Nephron progenitor cell (in vitro differentiated cells): Measurements from ENCODE around the gene CLPSL1.

ENCODE experiments used
- DNase-seq: peaks from one replicate; pipeline ENCODE4 v3.0.0; 2021
- H3K27ac Mint-ChIP-seq: 2 replicates; pipeline ENCODE4 v1.8.0; 2021; ENCODE audit warnings: mild to moderate bottlenecking, moderate library complexity, mixed read lengths
- H3K27me3 Mint-ChIP-seq: 2 replicates; pipeline ENCODE4 v1.8.0; 2021; ENCODE audit warnings: mild to moderate bottlenecking, low read depth, mixed read lengths; ENCODE audit not compliant: poor library complexity
- H3K36me3 Mint-ChIP-seq: 2 replicates; pipeline ENCODE4 v1.8.0; 2021; ENCODE audit warnings: low read depth, mixed read lengths
- H3K4me1 Mint-ChIP-seq: 2 replicates; pipeline ENCODE4 v1.8.0; 2021; ENCODE audit warnings: mixed read lengths
- H3K4me3 Mint-ChIP-seq: 2 replicates; pipeline ENCODE4 v1.8.0; 2021; ENCODE audit warnings: mild to moderate bottlenecking, moderate library complexity, mixed read lengths
- H3K9me3 Mint-ChIP-seq: 2 replicates; pipeline ENCODE4 v1.8.0; 2021; ENCODE audit warnings: mild to moderate bottlenecking, moderate library complexity, mixed read lengths
- CTCF ChIP-seq: fragments of 200-600 bp; sonication (generic); IDR thresholded peaks from 2 replicates; pipeline ENCODE4 v1.5.0; 2021; ENCODE audit warnings: antibody characterized with exemption

CLPSL1 gene

DNA sequence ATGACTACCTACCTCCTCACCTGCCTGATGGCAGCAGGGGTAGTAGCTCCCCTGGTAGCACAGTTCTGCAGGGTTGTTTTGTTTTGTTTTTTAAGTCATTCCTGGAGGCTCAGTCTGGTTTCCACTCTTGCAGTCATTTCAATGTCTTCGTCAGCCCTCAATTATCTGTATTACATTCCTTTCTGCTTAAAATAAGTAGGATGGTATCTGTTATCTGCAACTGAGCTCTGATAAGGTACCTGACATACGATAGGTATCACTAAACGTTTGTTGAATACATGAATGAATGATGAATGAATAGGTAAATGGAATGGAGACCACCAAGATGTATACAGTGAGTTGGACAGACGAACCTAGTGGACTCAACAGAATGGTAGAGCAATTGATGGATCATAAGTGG lies 11.6 kb upstream of the CLPSL1 start:
- Mint-ChIP-seq H3K27me3 (peaks cover 32% of the 10 kb centered on the region), H3K9me3 (no peaks in the 10 kb centered on the region), H3K4me1 (peaks cover 26% of the 10 kb centered on the region), H3K4me3 (no peak overlapping the region), H3K27ac (no peak overlapping the region), H3K36me3 (no peaks in the 10 kb centered on the region)
- no peak for TF ChIP-seq CTCF
- no peak for DNase-seq

- no peaks in the 10 kb centered on the region for H3K9me3 Mint-ChIP-seq
- no peak for TF ChIP-seq CTCF
- no peaks in the 10 kb centered on the region for H3K36me3 Mint-ChIP-seq
- DNase-seq = no peak
- no peak overlapping the region for H3K4me3 Mint-ChIP-seq
- H3K27ac Mint-ChIP-seq = no peak overlapping the region
- peaks cover 16% of the 10 kb centered on the region for H3K27me3 Mint-ChIP-seq
- peaks cover 29% of the 10 kb centered on the region for H3K4me1 Mint-ChIP-seq
Observed at GRCh38 chr6:35771343-35771627, 9.5 kb upstream of the CLPSL1 start.

DNA sequence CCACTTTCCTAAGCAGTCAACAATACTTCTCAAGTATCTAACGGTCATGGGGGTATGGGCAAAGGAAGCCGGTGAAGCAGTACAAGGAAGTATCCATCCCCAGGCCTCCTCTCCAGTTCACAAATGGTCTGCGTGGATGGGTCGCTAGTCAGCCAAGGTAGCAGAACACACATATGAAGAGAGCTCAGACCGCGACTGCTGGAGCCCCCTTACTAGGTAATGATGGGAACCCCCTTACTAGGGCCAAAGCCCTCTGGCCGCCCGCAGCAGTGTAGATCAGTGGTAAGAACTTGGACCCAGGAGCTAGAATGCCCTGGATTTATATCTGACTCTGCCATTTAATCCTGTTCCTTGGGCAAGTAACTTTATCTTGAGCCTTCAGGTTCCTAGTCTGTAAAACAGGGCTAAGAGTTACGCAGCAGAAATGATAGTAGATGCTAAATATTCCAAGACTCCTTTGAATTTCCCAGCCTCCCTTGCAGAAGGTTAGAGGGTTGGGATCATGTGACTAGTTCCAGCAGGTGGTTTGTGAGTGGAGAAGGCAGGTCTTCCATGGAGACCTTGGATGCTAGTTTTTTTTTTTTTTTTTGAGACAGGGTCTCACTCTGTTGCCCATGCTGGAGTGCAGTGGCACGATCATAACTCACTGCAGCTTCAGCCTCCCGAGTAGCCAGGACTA lies 6.6 kb upstream of the CLPSL1 start:
- no peak overlapping the region for H3K27ac Mint-ChIP-seq
- no peak for DNase-seq
- no peaks in the 10 kb centered on the region for H3K9me3 Mint-ChIP-seq
- H3K4me1 Mint-ChIP-seq = peaks cover 39% of the 10 kb centered on the region
- no peak overlapping the region for H3K4me3 Mint-ChIP-seq
- H3K27me3 Mint-ChIP-seq = peaks cover 29% of the 10 kb centered on the region
- H3K36me3 Mint-ChIP-seq = no peaks in the 10 kb centered on the region
- no peak for TF ChIP-seq CTCF

- no peak for DNase-seq
- Mint-ChIP-seq H3K36me3 (no peaks in the 10 kb centered on the region), H3K27ac (no peak overlapping the region), H3K27me3 (peaks cover 26% of the 10 kb centered on the region), H3K4me1 (peaks cover 39% of the 10 kb centered on the region), H3K4me3 (no peak overlapping the region), H3K9me3 (no peaks in the 10 kb centered on the region)
- TF ChIP-seq CTCF = no peak
Observed at GRCh38 chr6:35775031-35775430, 5.8 kb upstream of the CLPSL1 start.

GRCh38 chr6:35776364-35777215 lies 4.2 kb upstream of the CLPSL1 start, which contains the start of gene CLPSL2:
Gene CLPSL2, plus strand, starts transcription at chr6:35776598. Its CDS starts 21 bp downstream, at chr6:35776619.
- Mint-ChIP-seq H3K4me1 (peaks cover 33% of the 10 kb centered on the region), H3K4me3 (peak within 1 kb of the TSS; percentile 86), H3K27me3 (peaks cover 30% of the 10 kb centered on the region), H3K27ac (no peak within 1 kb of the TSS), H3K9me3 (no peaks in the 10 kb centered on the region), H3K36me3 (no peaks in the 10 kb centered on the region)
- DNase-seq = peak; percentile 70
- TF ChIP-seq CTCF = no peak
